ENCODE measurements around the gene MINPP1.

The MINPP1 gene

GRCh38 chr10:87594864-87595263 lies 90.2 kb downstream of the MINPP1 start:
- in situ Hi-C loops (cut with HindIII; ENCODE audit: low sequenced_read_pairs): no loop called here
- no peak for TF ChIP-seq CTCF (IDR thresholded peaks at IDR 0.05; ENCODE audit: low read depth, low read length)
- no peak overlapping the region for H3K4me3 ChIP-seq (ENCODE audit: low read depth, low read length)
- no peak for DNase-seq (ENCODE audit: low read depth, low spot score)

DNA sequence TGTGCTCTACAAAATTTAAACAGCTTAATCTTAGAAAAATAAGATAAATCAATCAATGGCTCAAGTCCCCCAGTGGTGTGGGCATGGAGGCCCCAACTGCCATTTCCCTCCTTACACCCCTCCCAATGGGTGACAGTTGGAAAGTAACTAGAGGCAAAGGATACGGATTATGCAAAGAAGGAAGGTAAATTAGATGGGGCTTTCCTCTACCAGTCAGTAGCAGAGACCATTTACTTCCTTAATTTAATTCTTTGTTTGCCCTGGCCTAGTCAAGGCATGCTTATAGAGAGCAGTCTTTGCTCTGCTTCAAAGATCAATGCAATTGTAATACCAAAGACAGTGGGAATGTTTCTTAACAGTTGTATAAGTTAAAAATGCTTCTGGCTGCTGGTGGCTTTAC lies 91.7 kb downstream of the MINPP1 start:
- in situ Hi-C loops (cut with HindIII; ENCODE audit: low sequenced_read_pairs): no loop called here
- TF ChIP-seq CTCF (IDR thresholded peaks at IDR 0.05; ENCODE audit: low read depth, low read length): no peak
- DNase-seq (ENCODE audit: low read depth, low spot score): no peak
- no peak overlapping the region for H3K4me3 ChIP-seq (ENCODE audit: low read depth, low read length)

- no peak overlapping the region for H3K4me3 ChIP-seq (ENCODE audit: low read depth, low read length)
- TF ChIP-seq CTCF (IDR thresholded peaks at IDR 0.05; ENCODE audit: low read depth, low read length): no peak
- in situ Hi-C loops (cut with HindIII; ENCODE audit: low sequenced_read_pairs): no loop called here
- DNase-seq (ENCODE audit: low read depth, low spot score): no peak
These were observed 94.0 kb downstream of the MINPP1 start for GRCh38 chr10:87598700-87599099.

GRCh38 chr10:87600581-87600980 lies 95.9 kb downstream of the MINPP1 start:
- in situ Hi-C loops (cut with HindIII; ENCODE audit: low sequenced_read_pairs): no loop called here

More at GRCh38 chr10:87600581-87600980, 95.9 kb downstream of the MINPP1 start:
- no peak overlapping the region for H3K4me3 ChIP-seq (ENCODE audit: low read depth, low read length)
- no peak for DNase-seq (ENCODE audit: low read depth, low spot score)
- no peak for TF ChIP-seq CTCF (IDR thresholded peaks at IDR 0.05; ENCODE audit: low read depth, low read length)

Data from astrocyte of the spinal cord (primary cell).